HepG2 (cell line): Measurements from ENCODE around the gene ANKS3. TPM values are rescaled to one million over a fixed set of nuclear protein-coding genes. Genes with fewer than 3 reads are reported as not detected.

Source experiments
- ATAC-seq: fragments of 200-7000 bp; cut with Tn5 transposase; 3 replicates; pipeline ENCODE4 v1.9.1; 2020; ENCODE audit warnings: mild to moderate bottlenecking, moderate library complexity
- BruUV-seq: library from RNA; stranded (reverse); fragments of 400-500 nt; replicated peaks from 2 replicates; lab custom pipeline; 2021; lab: Mats Ljungman, UMichigan
- CTCF ChIA-PET: fragments of 300-600 bp; formaldehyde crosslinking; extraction: SDS; loops from one replicate; lab custom pipeline; 2021; ENCODE audit warnings: low total read pairs, inconsistent platforms, low intra/inter-chr PET ratio; lab: Yijun Ruan, JAX
- POLR2A ChIA-PET: fragments of 350-600 bp; sonication (Branson Sonifier 250); formaldehyde crosslinking; loops from one replicate; lab custom pipeline; 2020; ENCODE audit warnings: antibody characterized with exemption, inconsistent platforms; lab: Yijun Ruan, JAX
- DNase-seq: peaks from one replicate; pipeline ENCODE4 v3.0.0-alpha.2; 2015; ENCODE audit warnings: low spot score
- FAIRE-seq: peaks from 3 replicates; lab custom pipeline; 2011; peaks lifted over from hg19 to GRCh38; lab: Jason Lieb, UNC
- H2AFZ ChIP-seq: one replicate; pipeline ENCODE4 v1.6.1; 2011; ENCODE audit warnings: low read length, inconsistent platforms
- H3K27ac ChIP-seq: fragments of 300-600 bp; 3 replicates; pipeline ENCODE4 v1.8.0; 2011; ENCODE audit warnings: mixed run types, mild to moderate bottlenecking, mixed read lengths, low read length, inconsistent platforms; ENCODE audit not compliant: insufficient read depth; ENCODE audit errors: extremely low read length
- H3K27me3 ChIP-seq, 2 experiments: fragments of 200-600 bp in 1 of 2; 2 replicates in 1 of 2; 3 replicates in 1 of 2; pipeline versions ENCODE4 v1.6.0 to v1.8.0; 2011; ENCODE audit warnings: low read length in 2 of 2, mild to moderate bottlenecking in 2 of 2, moderate library complexity in 2 of 2, inconsistent platforms in 1 of 2; ENCODE audit not compliant: insufficient read depth in 2 of 2, control insufficient read depth in 1 of 2
- H3K36me3 ChIP-seq, 2 experiments: fragments of 200-600 bp in 1 of 2; replicated peaks in 1 of 2; 2 replicates in 1 of 2; 3 replicates in 1 of 2; pipeline versions ENCODE4 v1.5.1 to v1.8.0; 2011; ENCODE audit warnings: low read length in 2 of 2, inconsistent platforms in 1 of 2; ENCODE audit not compliant: insufficient read depth in 2 of 2, control insufficient read depth in 1 of 2
- H3K4me1 ChIP-seq: 2 replicates; pipeline ENCODE4 v1.5.1; 2012; ENCODE audit warnings: low read length, inconsistent platforms; ENCODE audit not compliant: insufficient read depth
- H3K4me2 ChIP-seq: 2 replicates; pipeline ENCODE4 v1.6.0; 2011; ENCODE audit warnings: low read depth, low read length, inconsistent platforms
- H3K4me3 ChIP-seq, 3 experiments: fragments of 200-600 bp in 1 of 3; sonication (generic), shearing (Covaris generic) in 1 of 3; replicated peaks in 1 of 3; 2 replicates each; pipeline ENCODE4 v1.5.1; 2011 to 2016; ENCODE audit warnings: low read length in 3 of 3, inconsistent platforms in 2 of 3, low read depth in 2 of 3, mild to moderate bottlenecking in 2 of 3, control low read depth in 1 of 3, mixed read lengths in 1 of 3; ENCODE audit not compliant: insufficient read depth in 1 of 3
- H3K79me2 ChIP-seq: one replicate; pipeline ENCODE4 v1.6.1; 2011; ENCODE audit warnings: low read length, inconsistent platforms; ENCODE audit not compliant: insufficient read depth
- H3K9ac ChIP-seq: 2 replicates; pipeline ENCODE4 v1.6.0; 2011; ENCODE audit warnings: mild to moderate bottlenecking, low read depth, low read length, inconsistent platforms; ENCODE audit not compliant: insufficient read depth
- H3K9me3 ChIP-seq: 2 replicates; pipeline ENCODE4 v1.5.1; 2012; ENCODE audit warnings: mild to moderate bottlenecking, low read length
- H4K20me1 ChIP-seq: 2 replicates; pipeline ENCODE4 v1.6.0; 2011; ENCODE audit warnings: inconsistent platforms, mild to moderate bottlenecking, low read length, moderate library complexity; ENCODE audit not compliant: insufficient read depth
- AGO2 ChIP-seq: fragments of 200-400 bp; formaldehyde crosslinking; optimal IDR thresholded peaks from 2 replicates; pipeline ENCODE3; 2017; ENCODE audit warnings: mild to moderate bottlenecking, low read depth, low read length, moderate library complexity
- JARID2 ChIP-seq: sonication (generic); formaldehyde crosslinking; IDR thresholded peaks from 2 replicates; pipeline ENCODE4 v1.8.1; 2023; ENCODE audit warnings: missing genetic modification reagents, inconsistent platforms; ENCODE audit not compliant: insufficient replicate concordance
- RBM22 ChIP-seq: fragments of 200-400 bp; formaldehyde crosslinking; optimal IDR thresholded peaks from 2 replicates; pipeline ENCODE3; 2017; ENCODE audit warnings: mild to moderate bottlenecking, low read length, moderate library complexity
- ZBTB10 ChIP-seq: sonication (generic); formaldehyde crosslinking; IDR thresholded peaks from 2 replicates; pipeline ENCODE4 v1.4.0; 2020; ENCODE audit warnings: missing genetic modification reagents, borderline replicate concordance
- ZNF280D ChIP-seq: sonication (generic); formaldehyde crosslinking; IDR thresholded peaks from 2 replicates; pipeline ENCODE4 v1.5.1; 2020; ENCODE audit warnings: mild to moderate bottlenecking, missing genetic modification reagents
- ZNF879 ChIP-seq: sonication (generic); formaldehyde crosslinking; IDR thresholded peaks from 2 replicates; pipeline ENCODE4 v1.8.1; 2023; ENCODE audit warnings: missing genetic modification reagents
- WGBS: methylation state at CpG from one replicate; pipeline ENCODE4 v1.1.6; 2017; ENCODE audit warnings: low lambda C conversion rate; 5-methylcytosine and 5-hydroxymethylcytosine counted together
- in situ Hi-C: cut with HindIII; loops from 2 replicates; pipeline ENCODE4 v1.10.0; 2017; ENCODE audit warnings: low pct_unique_long_range_greater_than_20kb; ENCODE audit not compliant: extremely low pct_ligation_motif_present
- intact Hi-C: fragments of 100-400 bp; cut with micrococcal nuclease; formaldehyde crosslinking; loops from one replicate; pipeline ENCODE4 v1.10.0; 2022; ENCODE audit not compliant: unreplicated experiment
- polyA plus RNA-seq, 8 experiments: library from polyadenylated mRNA; depleted of rRNA in 3 of 8; stranded (reverse) in 7 of 8; unstranded in 1 of 8; fragments of >200 nt; fragmentation: Illumina TruSeq in 4 of 8; extraction: Trizol in 4 of 8; gene quantifications; 2 replicates each; pipeline versions ENCODE4 v1.2.1 to v1.2.3, GENCODE V29; 2011 to 2016; ENCODE audit warnings: low read depth in 4 of 8, missing spikeins in 1 of 8, mixed read lengths in 1 of 8; ENCODE audit not compliant: insufficient read depth in 1 of 8
- total RNA-seq, 5 experiments: library from RNA; depleted of rRNA; stranded (reverse); fragments of >200 nt; fragmentation: Illumina TruSeq; extraction: Trizol; gene quantifications; 2 replicates each; pipeline ENCODE4 v1.2.3, GENCODE V29; 2016; ENCODE audit warnings: low read depth in 1 of 5
- TF ChIP-seq, protein P1 (sequence below): sonication (generic); formaldehyde crosslinking; IDR thresholded peaks from 2 replicates; pipeline ENCODE4 v1.4.0; 2020; ENCODE audit warnings: missing genetic modification reagents, mild to moderate bottlenecking, borderline replicate concordance

Gene ANKS3
- total and polyA plus RNA-seq, 2 of the 13 experiments (the other 11 are each of a cell fraction or from before 2014, with no cell fraction given), result 11.4 to 15.9 TPM

- no peak for TF ChIP-seq ZNF280D (CRISPR knock-in tag)
- peak; percentile 60 for TF ChIP-seq AGO2
- 94% methylated on average over 6 of the region's 17 CpGs for WGBS
- ATAC-seq, result no peak
Measured at GRCh38 chr16:4677390-4677789, 56.7 kb downstream of the ANKS3 start.

DNA sequence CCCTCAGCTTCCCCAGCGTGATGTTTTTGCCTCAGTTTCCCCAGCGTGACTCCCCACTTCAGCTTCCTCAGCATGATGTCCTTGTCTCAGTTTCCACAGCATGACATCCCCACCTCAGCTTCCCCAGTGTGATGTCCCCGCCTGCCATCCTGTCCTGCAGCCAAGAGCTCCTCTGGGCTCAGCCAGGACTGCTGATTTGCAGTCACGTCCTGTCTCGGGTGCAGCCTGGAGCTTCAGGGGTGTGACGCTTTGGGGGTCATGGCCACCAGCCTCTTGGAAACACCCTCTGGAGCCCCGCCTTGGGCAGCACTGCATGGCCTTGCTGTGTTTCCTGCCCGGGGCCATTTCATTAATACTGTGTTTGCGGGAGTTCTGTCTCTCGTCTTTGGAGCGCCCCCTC, 57.2 kb downstream of the ANKS3 start:
- Histone ChIP-seq H3K27ac (peak overlapping the region; percentile 70), H4K20me1 (no peaks in the 10 kb centered on the region), H3K9ac (peak overlapping the region; percentile 46; the same call in 1 of the 2 replicates), H2AFZ (no peak overlapping the region), H3K4me1 (peaks cover 40% of the 10 kb centered on the region), H3K79me2 (peaks cover 3% of the 10 kb centered on the region), H3K4me2 (peak overlapping the region; percentile 7; the same call in 1 of the 2 replicates), H3K27me3 (no peaks in the 10 kb centered on the region), H3K4me3 (no peak overlapping the region), H3K36me3 (peaks cover 15 to 47% of the 10 kb centered on the region in 2 experiments; a peak in 4 of 5 replicates), H3K9me3 (no peaks in the 10 kb centered on the region)
- ChIA-PET CTCF (no interaction called here), POLR2A (interaction anchor here (2.1 kb wide), 1 partner anchor 58 kb away, joined by 4 read pairs; no protein-coding TSS in a partner anchor)
- ATAC-seq, result no peak
- in situ Hi-C loops, result no loop called here
- BruUV-seq, result no TSS peak
- intact Hi-C loops, result no loop called here
- 92% methylated on average over 11 of the region's 11 CpGs for WGBS
- no peak for DNase-seq
- no peak for FAIRE-seq
- TF ChIP-seq RBM22, result peak; percentile 8
- TF ChIP-seq JARID2, result no peak
- TF ChIP-seq, protein P1, sequence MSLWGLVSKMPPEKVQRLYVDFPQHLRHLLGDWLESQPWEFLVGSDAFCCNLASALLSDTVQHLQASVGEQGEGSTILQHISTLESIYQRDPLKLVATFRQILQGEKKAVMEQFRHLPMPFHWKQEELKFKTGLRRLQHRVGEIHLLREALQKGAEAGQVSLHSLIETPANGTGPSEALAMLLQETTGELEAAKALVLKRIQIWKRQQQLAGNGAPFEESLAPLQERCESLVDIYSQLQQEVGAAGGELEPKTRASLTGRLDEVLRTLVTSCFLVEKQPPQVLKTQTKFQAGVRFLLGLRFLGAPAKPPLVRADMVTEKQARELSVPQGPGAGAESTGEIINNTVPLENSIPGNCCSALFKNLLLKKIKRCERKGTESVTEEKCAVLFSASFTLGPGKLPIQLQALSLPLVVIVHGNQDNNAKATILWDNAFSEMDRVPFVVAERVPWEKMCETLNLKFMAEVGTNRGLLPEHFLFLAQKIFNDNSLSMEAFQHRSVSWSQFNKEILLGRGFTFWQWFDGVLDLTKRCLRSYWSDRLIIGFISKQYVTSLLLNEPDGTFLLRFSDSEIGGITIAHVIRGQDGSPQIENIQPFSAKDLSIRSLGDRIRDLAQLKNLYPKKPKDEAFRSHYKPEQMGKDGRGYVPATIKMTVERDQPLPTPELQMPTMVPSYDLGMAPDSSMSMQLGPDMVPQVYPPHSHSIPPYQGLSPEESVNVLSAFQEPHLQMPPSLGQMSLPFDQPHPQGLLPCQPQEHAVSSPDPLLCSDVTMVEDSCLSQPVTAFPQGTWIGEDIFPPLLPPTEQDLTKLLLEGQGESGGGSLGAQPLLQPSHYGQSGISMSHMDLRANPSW, result no peak
- no peak for TF ChIP-seq ZBTB10 (CRISPR knock-in tag)
- no peak for TF ChIP-seq ZNF879

More at GRCh38 chr16:4677390-4677789, 56.7 kb downstream of the ANKS3 start:
- Histone ChIP-seq H3K79me2 (peaks cover 3% of the 10 kb centered on the region), H3K27ac (no peak overlapping the region), H3K9ac (no peak overlapping the region), H3K36me3 (peaks cover 18 to 51% of the 10 kb centered on the region in 2 experiments; a peak in 4 of 5 replicates), H2AFZ (no peak overlapping the region), H3K4me2 (no peak overlapping the region), H3K9me3 (no peaks in the 10 kb centered on the region), H3K27me3 (no peaks in the 10 kb centered on the region), H3K4me3 (no peak overlapping the region), H3K4me1 (peaks cover 40% of the 10 kb centered on the region), H4K20me1 (no peaks in the 10 kb centered on the region)
- in situ Hi-C loops (no loop called here), intact Hi-C loops (no loop called here)
- FAIRE-seq (no peak), DNase-seq (no peak)
- ChIA-PET CTCF (no interaction called here), POLR2A (interaction anchor here (2.1 kb wide), 1 partner anchor 59 kb away, joined by 4 read pairs; no protein-coding TSS in a partner anchor)
- BruUV-seq, result no TSS peak
